HCT116 (cell line): Measurements from ENCODE around the gene PPM1F. TPM values are rescaled to one million over a fixed set of nuclear protein-coding genes. Genes with fewer than 3 reads are reported as not detected.

Experiments used
- ATAC-seq: fragments of 200-7000 bp; cut with Tn5 transposase; 2 replicates; pipeline ENCODE4 v1.9.1; 2020; ENCODE audit warnings: mild to moderate bottlenecking, moderate library complexity
- BruUV-seq: library from RNA; stranded (reverse); fragments of 400-500 nt; replicated peaks from 2 replicates; lab custom pipeline; 2021; lab: Mats Ljungman, UMichigan
- CTCF ChIA-PET: fragments of 300-600 bp; sonication (Branson Sonifier 250); formaldehyde crosslinking; loops from one replicate; lab custom pipeline; 2021; ENCODE audit warnings: antibody characterized with exemption; lab: Charles Lee
- POLR2A ChIA-PET: fragments of 300-600, 350-600 bp; sonication (Branson Sonifier 250); formaldehyde crosslinking; loops from one replicate; lab custom pipeline; 2021; ENCODE audit warnings: antibody characterized with exemption; lab: Charles Lee
- RAD21 ChIA-PET, 2 experiments: fragments of 300-600 bp; sonication (Branson Sonifier 250); formaldehyde crosslinking; loops; one replicate each; lab custom pipeline; 2023; ENCODE audit warnings: low total read pairs in 2 of 2; ENCODE audit not compliant: uncharacterized antibody in 2 of 2, unreplicated experiment in 2 of 2, low non-redundant PET in 1 of 2; lab: Charles Lee
- DNase-seq: peaks from one replicate; pipeline ENCODE4 v3.0.0-alpha.2; 2010; ENCODE audit warnings: low read depth, low spot score
- H2AFZ ChIP-seq: fragments of 200-600 bp; shearing (Covaris generic), sonication (generic); 2 replicates; pipeline ENCODE4 v1.6.1; 2017; ENCODE audit warnings: low read depth, mixed run types, mixed read lengths, antibody characterized with exemption, low read length; ENCODE audit not compliant: poor library complexity, severe bottlenecking
- H3K27ac ChIP-seq: 2 replicates; pipeline ENCODE4 v1.5.1; 2012; ENCODE audit warnings: low read depth, low read length
- H3K27me3 ChIP-seq: fragments of 200-600 bp; sonication (generic); 2 replicates; pipeline ENCODE4 v1.6.1; 2016; ENCODE audit warnings: mixed run types, low read length, mixed read lengths; ENCODE audit not compliant: insufficient read depth
- H3K36me3 ChIP-seq, 2 experiments: fragments of 200-500 bp in 1 of 2; fragments of 200-600 bp in 1 of 2; sonication (Bioruptor generic) in 1 of 2; sonication (generic) in 1 of 2; 2 replicates each; pipeline versions ENCODE4 v1.5.1 to v1.6.1; 2014 to 2016; ENCODE audit warnings: low read length in 2 of 2, inconsistent platforms in 1 of 2, mixed read lengths in 1 of 2, mixed run types in 1 of 2; ENCODE audit not compliant: insufficient read depth in 2 of 2, control insufficient read depth in 1 of 2
- H3K4me1 ChIP-seq, 2 experiments: fragments of 200-600 bp in 1 of 2; sonication (generic) in 1 of 2; 2 replicates each; pipeline versions ENCODE4 v1.5.1 to v1.6.1; 2012 to 2017; ENCODE audit warnings: low read length in 2 of 2, inconsistent platforms in 1 of 2, mild to moderate bottlenecking in 1 of 2, mixed read lengths in 1 of 2, mixed run types in 1 of 2, moderate library complexity in 1 of 2; ENCODE audit not compliant: insufficient read depth in 2 of 2, control insufficient read depth in 1 of 2
- H3K4me2 ChIP-seq: fragments of 200-600 bp; sonication (generic); 2 replicates; pipeline ENCODE4 v1.6.1; 2017; ENCODE audit warnings: mixed run types, low read length, mixed read lengths
- H3K4me3 ChIP-seq, 2 experiments: fragments of 200-600 bp in 1 of 2; sonication (generic) in 1 of 2; replicated peaks in 1 of 2; 2 replicates each; pipeline ENCODE4 v1.5.1; 2011 to 2016; ENCODE audit warnings: low read length in 2 of 2, control low read depth in 1 of 2, low read depth in 1 of 2, mild to moderate bottlenecking in 1 of 2, mixed read lengths in 1 of 2, mixed run types in 1 of 2
- H3K79me2 ChIP-seq: fragments of 200-600 bp; sonication (generic); 2 replicates; pipeline ENCODE4 v1.6.1; 2017; ENCODE audit warnings: mild to moderate bottlenecking, mixed run types, low read length, moderate library complexity, mixed read lengths; ENCODE audit not compliant: insufficient read depth
- H3K9ac ChIP-seq: fragments of 200-600 bp; sonication (generic); 2 replicates; pipeline ENCODE4 v1.6.1; 2016; ENCODE audit warnings: low read length, mixed read lengths
- H3K9me2 ChIP-seq: fragments of 200-600 bp; sonication (generic), shearing (Covaris generic); 2 replicates; pipeline ENCODE4 v1.6.1; 2017; ENCODE audit warnings: mixed run types, mild to moderate bottlenecking, moderate library complexity; ENCODE audit not compliant: insufficient read depth
- H3K9me3 ChIP-seq, 2 experiments: fragments of 200-500 bp in 1 of 2; fragments of 200-600 bp in 1 of 2; sonication (Bioruptor generic) in 1 of 2; sonication (generic) in 1 of 2; 2 replicates each; pipeline ENCODE4 v1.6.1; 2014 to 2017; ENCODE audit warnings: low read length in 2 of 2, mixed read lengths in 2 of 2, inconsistent platforms in 1 of 2, low read depth in 1 of 2, mild to moderate bottlenecking in 1 of 2, mixed run types in 1 of 2, moderate library complexity in 1 of 2; ENCODE audit not compliant: control insufficient read depth in 1 of 2, insufficient read depth in 1 of 2
- H4K20me1 ChIP-seq: fragments of 200-600 bp; sonication (generic), shearing (Covaris generic); 2 replicates; pipeline ENCODE4 v1.6.1; 2017; ENCODE audit warnings: mixed run types, mild to moderate bottlenecking, moderate library complexity; ENCODE audit not compliant: insufficient read depth
- POLR2A ChIP-seq: IDR thresholded peaks from 2 replicates; pipeline ENCODE4 v1.7.0; 2011; ENCODE audit warnings: borderline replicate concordance; ENCODE audit not compliant: insufficient read depth, insufficient read length; ENCODE audit errors: extremely low read depth
- SIN3A ChIP-seq: IDR thresholded peaks from 2 replicates; pipeline ENCODE4 v1.6.1; 2012; ENCODE audit warnings: low read depth
- ZBTB33 ChIP-seq: IDR thresholded peaks from 2 replicates; pipeline ENCODE4 v1.6.1; 2011; ENCODE audit warnings: mild to moderate bottlenecking, low read length, moderate library complexity; ENCODE audit not compliant: insufficient replicate concordance; ENCODE audit errors: extremely low read depth
- intact Hi-C: fragments of 100-400 bp; cut with micrococcal nuclease; formaldehyde crosslinking; loops from 2 replicates; pipeline ENCODE4 v1.10.0; 2022
- total RNA-seq: library from RNA; stranded (reverse); gene quantifications from one replicate; pipeline ENCODE4 v1.2.1, GENCODE V29; 2021; ENCODE audit not compliant: unreplicated experiment
- TF ChIP-seq, protein P1 (sequence below), 3 experiments: fragments of 200-600 bp in 1 of 3; sonication (generic) in 1 of 3; IDR thresholded peaks in 2 of 3; conservative IDR thresholded peaks in 1 of 3; 2 replicates each; pipeline ENCODE4 v1.5.1; 2012 to 2017; ENCODE audit warnings: low read depth in 2 of 3, low read length in 2 of 3, antibody characterized with exemption in 1 of 3, borderline replicate concordance in 1 of 3, control low read depth in 1 of 3, mild to moderate bottlenecking in 1 of 3, mixed read lengths in 1 of 3, mixed run types in 1 of 3, moderate library complexity in 1 of 3; ENCODE audit not compliant: insufficient read depth in 1 of 3
- TF ChIP-seq, protein P2 (sequence below): IDR thresholded peaks from 2 replicates; pipeline ENCODE4 v1.6.1; 2012; ENCODE audit warnings: low read depth

The PPM1F gene
- total RNA-seq, 1 experiment from 2014 or later: 27.3 TPM

DNA sequence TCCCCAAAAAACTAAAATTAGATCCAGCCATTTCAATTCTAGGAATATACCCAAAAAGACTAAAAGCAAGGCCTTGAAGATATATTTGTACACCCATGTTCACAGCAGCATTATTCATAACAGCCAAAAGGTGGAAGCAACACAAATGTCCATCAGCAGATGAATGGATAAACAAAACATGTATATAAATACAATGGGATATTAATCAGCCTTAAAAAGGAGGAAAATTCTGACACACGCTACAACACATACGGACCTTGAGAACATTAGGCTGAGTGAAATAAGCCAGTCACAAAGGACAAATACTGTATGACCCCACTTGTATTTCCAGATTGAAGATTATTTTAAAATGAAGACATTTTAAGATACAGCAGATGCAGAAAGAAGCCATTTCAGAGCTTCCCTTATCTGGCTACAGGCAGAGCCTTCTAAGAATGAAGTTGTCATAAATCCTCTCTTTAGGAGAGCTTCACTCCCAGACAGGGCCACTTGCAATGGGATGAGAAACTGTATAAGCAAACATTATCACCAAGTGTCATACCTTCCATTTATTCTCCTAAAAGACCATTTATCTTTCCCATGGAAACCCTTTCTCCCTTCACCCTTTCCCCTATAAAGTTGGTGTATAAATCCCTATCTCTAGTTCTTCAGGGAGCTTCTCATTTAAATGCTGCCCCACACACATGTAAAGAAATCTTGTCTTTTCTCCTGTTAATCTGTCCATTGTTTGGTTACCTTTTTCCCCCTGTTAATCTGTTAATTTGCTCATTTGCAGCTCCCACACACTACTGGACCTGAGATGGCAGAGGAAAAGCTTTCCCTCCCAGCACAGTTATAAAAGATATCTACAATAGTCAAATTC is 49.2 kb upstream of the PPM1F start:
- BruUV-seq: no TSS peak
- no peak overlapping the region for H3K4me2 ChIP-seq
- H3K4me3 ChIP-seq: no peak overlapping the region
- no peak for DNase-seq
- no peaks in the 10 kb centered on the region for H3K4me1 ChIP-seq
- ChIA-PET RAD21 (no interaction called here), POLR2A (no interaction called here), CTCF (interaction anchor here (1.4 kb wide), 1 partner anchor 17 kb away, joined by 4 read pairs; no protein-coding TSS in a partner anchor)
- H3K9ac ChIP-seq: no peak overlapping the region
- intact Hi-C loops: no loop called here
- H3K9me2 ChIP-seq: no peaks in the 10 kb centered on the region
- H3K27me3 ChIP-seq: peaks cover 20% of the 10 kb centered on the region; the same call in 1 of the 2 replicates
- H3K27ac ChIP-seq: no peak overlapping the region
- no peak overlapping the region for H2AFZ ChIP-seq
- H3K36me3 ChIP-seq: no peaks in the 10 kb centered on the region
- TF ChIP-seq POLR2A (no peak), ZBTB33 (no peak), SIN3A (no peak)
- TF ChIP-seq, protein P1, sequence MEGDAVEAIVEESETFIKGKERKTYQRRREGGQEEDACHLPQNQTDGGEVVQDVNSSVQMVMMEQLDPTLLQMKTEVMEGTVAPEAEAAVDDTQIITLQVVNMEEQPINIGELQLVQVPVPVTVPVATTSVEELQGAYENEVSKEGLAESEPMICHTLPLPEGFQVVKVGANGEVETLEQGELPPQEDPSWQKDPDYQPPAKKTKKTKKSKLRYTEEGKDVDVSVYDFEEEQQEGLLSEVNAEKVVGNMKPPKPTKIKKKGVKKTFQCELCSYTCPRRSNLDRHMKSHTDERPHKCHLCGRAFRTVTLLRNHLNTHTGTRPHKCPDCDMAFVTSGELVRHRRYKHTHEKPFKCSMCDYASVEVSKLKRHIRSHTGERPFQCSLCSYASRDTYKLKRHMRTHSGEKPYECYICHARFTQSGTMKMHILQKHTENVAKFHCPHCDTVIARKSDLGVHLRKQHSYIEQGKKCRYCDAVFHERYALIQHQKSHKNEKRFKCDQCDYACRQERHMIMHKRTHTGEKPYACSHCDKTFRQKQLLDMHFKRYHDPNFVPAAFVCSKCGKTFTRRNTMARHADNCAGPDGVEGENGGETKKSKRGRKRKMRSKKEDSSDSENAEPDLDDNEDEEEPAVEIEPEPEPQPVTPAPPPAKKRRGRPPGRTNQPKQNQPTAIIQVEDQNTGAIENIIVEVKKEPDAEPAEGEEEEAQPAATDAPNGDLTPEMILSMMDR (IDR thresholded peaks at IDR 0.05 in 2 of 3, conservative IDR thresholded peaks at IDR 0.05 in 1 of 3; ENCODE audit: borderline replicate concordance in 1 of 3, insufficient read depth in 1 of 3, low read depth in 2 of 3, low read length in 2 of 3): no peak
- TF ChIP-seq, protein P2, sequence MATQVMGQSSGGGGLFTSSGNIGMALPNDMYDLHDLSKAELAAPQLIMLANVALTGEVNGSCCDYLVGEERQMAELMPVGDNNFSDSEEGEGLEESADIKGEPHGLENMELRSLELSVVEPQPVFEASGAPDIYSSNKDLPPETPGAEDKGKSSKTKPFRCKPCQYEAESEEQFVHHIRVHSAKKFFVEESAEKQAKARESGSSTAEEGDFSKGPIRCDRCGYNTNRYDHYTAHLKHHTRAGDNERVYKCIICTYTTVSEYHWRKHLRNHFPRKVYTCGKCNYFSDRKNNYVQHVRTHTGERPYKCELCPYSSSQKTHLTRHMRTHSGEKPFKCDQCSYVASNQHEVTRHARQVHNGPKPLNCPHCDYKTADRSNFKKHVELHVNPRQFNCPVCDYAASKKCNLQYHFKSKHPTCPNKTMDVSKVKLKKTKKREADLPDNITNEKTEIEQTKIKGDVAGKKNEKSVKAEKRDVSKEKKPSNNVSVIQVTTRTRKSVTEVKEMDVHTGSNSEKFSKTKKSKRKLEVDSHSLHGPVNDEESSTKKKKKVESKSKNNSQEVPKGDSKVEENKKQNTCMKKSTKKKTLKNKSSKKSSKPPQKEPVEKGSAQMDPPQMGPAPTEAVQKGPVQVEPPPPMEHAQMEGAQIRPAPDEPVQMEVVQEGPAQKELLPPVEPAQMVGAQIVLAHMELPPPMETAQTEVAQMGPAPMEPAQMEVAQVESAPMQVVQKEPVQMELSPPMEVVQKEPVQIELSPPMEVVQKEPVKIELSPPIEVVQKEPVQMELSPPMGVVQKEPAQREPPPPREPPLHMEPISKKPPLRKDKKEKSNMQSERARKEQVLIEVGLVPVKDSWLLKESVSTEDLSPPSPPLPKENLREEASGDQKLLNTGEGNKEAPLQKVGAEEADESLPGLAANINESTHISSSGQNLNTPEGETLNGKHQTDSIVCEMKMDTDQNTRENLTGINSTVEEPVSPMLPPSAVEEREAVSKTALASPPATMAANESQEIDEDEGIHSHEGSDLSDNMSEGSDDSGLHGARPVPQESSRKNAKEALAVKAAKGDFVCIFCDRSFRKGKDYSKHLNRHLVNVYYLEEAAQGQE: no peak
- no peaks in the 10 kb centered on the region for H3K9me3 ChIP-seq
- ATAC-seq: no peak
- no peaks in the 10 kb centered on the region for H4K20me1 ChIP-seq
- H3K79me2 ChIP-seq: no peaks in the 10 kb centered on the region
